ENCODE measurements around the gene FKBP6.
"Not testable (repeated sequence)": the region's sequence is repeated elsewhere in the genome, so short reads cannot be mapped to it uniquely, and the experiment has no call there.

The FKBP6 gene

GRCh38 chr7:73358590-73359275 is 30.8 kb downstream of the FKBP6 start:
- DNase-seq (ENCODE audit: low read depth in 2 of 2): no peak

- no peak for DNase-seq (ENCODE audit: low read depth in 2 of 2)
These were observed 31.3 kb downstream of the FKBP6 start for GRCh38 chr7:73359306-73359705.

GRCh38 chr7:73359746-73360375 is 31.9 kb downstream of the FKBP6 start:
- no peak for DNase-seq (ENCODE audit: low read depth in 2 of 2)

- DNase-seq (ENCODE audit: low read depth in 2 of 2): not testable (repeated sequence)
These were observed 32.6 kb downstream of the FKBP6 start for GRCh38 chr7:73360590-73360989.

- no peak for DNase-seq (ENCODE audit: low read depth in 2 of 2)
These were observed 35.5 kb downstream of the FKBP6 start for GRCh38 chr7:73363225-73364005.

GRCh38 chr7:73364006-73364728 is 36.2 kb downstream of the FKBP6 start:
- no peak for DNase-seq (ENCODE audit: low read depth in 2 of 2)

- DNase-seq (ENCODE audit: low read depth in 2 of 2): no peak
These were observed 38.2 kb downstream of the FKBP6 start for GRCh38 chr7:73366127-73366526.

GRCh38 chr7:73366990-73367389 is 39.0 kb downstream of the FKBP6 start:
- DNase-seq (ENCODE audit: low read depth in 2 of 2): no peak

- DNase-seq (ENCODE audit: low read depth in 2 of 2): no peak
These were observed 41.0 kb downstream of the FKBP6 start for GRCh38 chr7:73369009-73369408.

- DNase-seq (ENCODE audit: low read depth in 2 of 2): no peak
These were observed 41.7 kb downstream of the FKBP6 start for GRCh38 chr7:73369622-73370021.

GRCh38 chr7:73373741-73374140 is 45.8 kb downstream of the FKBP6 start:
- no peak for DNase-seq (ENCODE audit: low read depth in 2 of 2)

- not testable (repeated sequence) for DNase-seq (ENCODE audit: low read depth in 2 of 2)
These were observed 48.3 kb downstream of the FKBP6 start for GRCh38 chr7:73376262-73376661.

- DNase-seq (ENCODE audit: low read depth in 2 of 2): no peak
These were observed 48.9 kb downstream of the FKBP6 start for GRCh38 chr7:73376671-73377412.

- DNase-seq (ENCODE audit: low read depth in 2 of 2): not testable (repeated sequence)
These were observed 49.6 kb downstream of the FKBP6 start for GRCh38 chr7:73377413-73378200.

GRCh38 chr7:73382934-73383503 is 55.1 kb downstream of the FKBP6 start:
- no peak for DNase-seq (ENCODE audit: low read depth in 2 of 2)

- DNase-seq (ENCODE audit: low read depth in 2 of 2): no peak
These were observed 59.4 kb downstream of the FKBP6 start for GRCh38 chr7:73387221-73387828.

- no peak for DNase-seq (ENCODE audit: low read depth in 2 of 2)
These were observed 60.0 kb downstream of the FKBP6 start for GRCh38 chr7:73387908-73388414.

- DNase-seq (ENCODE audit: low read depth in 2 of 2): no peak
These were observed 63.4 kb downstream of the FKBP6 start for GRCh38 chr7:73391396-73391795.

- no peak for DNase-seq (ENCODE audit: low read depth in 2 of 2)
These were observed 66.5 kb downstream of the FKBP6 start for GRCh38 chr7:73394422-73394821.
